HG03520 (cell line): ENCODE measurements around the gene BAZ1B.
A peak's percentile ranks its signal among the peaks of the same experiment; 100 is the strongest.

Experiments
- ATAC-seq: cut with Tn5 transposase; IDR thresholded peaks from one replicate; pipeline ENCODE4 v1.9.1; 2021; ENCODE audit warnings: mild to moderate bottlenecking, moderate library complexity; ENCODE audit not compliant: unreplicated experiment

Gene BAZ1B

GRCh38 chr7:73449422-73449821 is 72.7 kb downstream of the BAZ1B start:
- ATAC-seq: no peak

- ATAC-seq: no peak
These were observed 73.5 kb downstream of the BAZ1B start for GRCh38 chr7:73448609-73449008.

- no peak for ATAC-seq
These were observed 74.9 kb downstream of the BAZ1B start for GRCh38 chr7:73447121-73447733.

- ATAC-seq: no peak
These were observed 75.4 kb downstream of the BAZ1B start for GRCh38 chr7:73446682-73447081.

GRCh38 chr7:73443548-73444255 is 78.4 kb downstream of the BAZ1B start:
- ATAC-seq: no peak

- no peak for ATAC-seq
These were observed 79.1 kb downstream of the BAZ1B start for GRCh38 chr7:73442903-73443500.

- no peak for ATAC-seq
These were observed 79.7 kb downstream of the BAZ1B start for GRCh38 chr7:73442222-73442902.

- ATAC-seq: no peak
These were observed 82.7 kb downstream of the BAZ1B start for GRCh38 chr7:73439410-73439704.

GRCh38 chr7:73438547-73439409 is 83.3 kb downstream of the BAZ1B start:
- no peak for ATAC-seq

- ATAC-seq: no peak
These were observed 84.3 kb downstream of the BAZ1B start for GRCh38 chr7:73437621-73438416.

- no peak for ATAC-seq
These were observed 85.0 kb downstream of the BAZ1B start for GRCh38 chr7:73437091-73437490.

GRCh38 chr7:73436031-73436929 is 85.8 kb downstream of the BAZ1B start:
- no peak for ATAC-seq

GRCh38 chr7:73435471-73436009 is 86.6 kb downstream of the BAZ1B start:
- ATAC-seq: no peak

GRCh38 chr7:73434701-73435069 is 87.4 kb downstream of the BAZ1B start:
- ATAC-seq: no peak

- ATAC-seq: peak; percentile 4
These were observed 88.0 kb downstream of the BAZ1B start for GRCh38 chr7:73433924-73434700.

- no peak for ATAC-seq
These were observed 89.4 kb downstream of the BAZ1B start for GRCh38 chr7:73432676-73433075.

GRCh38 chr7:73431041-73431835 is 90.9 kb downstream of the BAZ1B start:
- no peak for ATAC-seq
